OCI-LY3 (cell line): ENCODE results near the gene DNAAF8.

Experiments used
- H2AFZ ChIP-seq: fragments of 200-600, 300-600 bp; shearing (Covaris generic); 2 replicates; pipeline ENCODE4 v1.6.0; 2014; ENCODE audit warnings: antibody characterized with exemption, low read depth, low read length
- H3K27ac ChIP-seq: fragments of 200-600, 300-600 bp; sonication (generic); 2 replicates; pipeline ENCODE4 v1.5.1; 2014; ENCODE audit warnings: mild to moderate bottlenecking, low read length, moderate library complexity, mixed read lengths
- H3K27me3 ChIP-seq: fragments of 200-600, 300-600 bp; sonication (generic); 2 replicates; pipeline ENCODE4 v1.6.1; 2014; ENCODE audit warnings: low read depth, low read length, mixed read lengths
- H3K36me3 ChIP-seq: fragments of 200-600, 300-600 bp; sonication (generic); replicated peaks from 2 replicates; pipeline ENCODE3; 2014; ENCODE audit warnings: low read depth, low read length, mixed read lengths
- H3K4me1 ChIP-seq: fragments of 300-600, 200-600 bp; sonication (generic); 2 replicates; pipeline ENCODE4 v1.6.1; 2014; ENCODE audit warnings: low read length, mixed read lengths
- H3K4me2 ChIP-seq: fragments of 200-600, 300-600 bp; sonication (generic); 2 replicates; pipeline ENCODE4 v1.6.1; 2014; ENCODE audit warnings: low read length, mixed read lengths
- H3K4me3 ChIP-seq: fragments of 300-600, 200-600 bp; sonication (generic); 2 replicates; pipeline ENCODE4 v1.5.1; 2014; ENCODE audit warnings: antibody characterized with exemption, mild to moderate bottlenecking, low read length, moderate library complexity
- H3K79me2 ChIP-seq: fragments of 300-600, 200-600 bp; shearing (Covaris generic); 2 replicates; pipeline ENCODE4 v1.6.1; 2014; ENCODE audit warnings: mild to moderate bottlenecking, low read length, mixed read lengths
- H3K9ac ChIP-seq: fragments of 300-600, 200-600 bp; shearing (Covaris generic); 2 replicates; pipeline ENCODE4 v1.6.0; 2014; ENCODE audit warnings: mild to moderate bottlenecking, low read length, moderate library complexity
- H3K9me3 ChIP-seq: fragments of 200-600, 300-600 bp; shearing (Covaris generic); 2 replicates; pipeline ENCODE4 v1.6.1; 2014; ENCODE audit warnings: low read length, mixed read lengths; ENCODE audit not compliant: insufficient read depth
- H4K20me1 ChIP-seq: fragments of 200-600, 300-600 bp; sonication (generic); 2 replicates; pipeline ENCODE4 v1.6.1; 2016; ENCODE audit warnings: low read length, mixed read lengths; ENCODE audit not compliant: insufficient read depth
- EZH2phosphoT487 ChIP-seq: fragments of 200-600 bp; shearing (Covaris generic); IDR thresholded peaks from 2 replicates; pipeline ENCODE4 v1.6.1; 2018; ENCODE audit warnings: antibody characterized with exemption, mixed run types, low read depth
- TF ChIP-seq, protein P1 (sequence below): fragments of 200-600, 300-600 bp; sonication (generic); IDR thresholded peaks from 2 replicates; pipeline ENCODE4 v1.5.1; 2014; ENCODE audit warnings: antibody characterized with exemption, low read length, low read depth

The DNAAF8 gene

DNA sequence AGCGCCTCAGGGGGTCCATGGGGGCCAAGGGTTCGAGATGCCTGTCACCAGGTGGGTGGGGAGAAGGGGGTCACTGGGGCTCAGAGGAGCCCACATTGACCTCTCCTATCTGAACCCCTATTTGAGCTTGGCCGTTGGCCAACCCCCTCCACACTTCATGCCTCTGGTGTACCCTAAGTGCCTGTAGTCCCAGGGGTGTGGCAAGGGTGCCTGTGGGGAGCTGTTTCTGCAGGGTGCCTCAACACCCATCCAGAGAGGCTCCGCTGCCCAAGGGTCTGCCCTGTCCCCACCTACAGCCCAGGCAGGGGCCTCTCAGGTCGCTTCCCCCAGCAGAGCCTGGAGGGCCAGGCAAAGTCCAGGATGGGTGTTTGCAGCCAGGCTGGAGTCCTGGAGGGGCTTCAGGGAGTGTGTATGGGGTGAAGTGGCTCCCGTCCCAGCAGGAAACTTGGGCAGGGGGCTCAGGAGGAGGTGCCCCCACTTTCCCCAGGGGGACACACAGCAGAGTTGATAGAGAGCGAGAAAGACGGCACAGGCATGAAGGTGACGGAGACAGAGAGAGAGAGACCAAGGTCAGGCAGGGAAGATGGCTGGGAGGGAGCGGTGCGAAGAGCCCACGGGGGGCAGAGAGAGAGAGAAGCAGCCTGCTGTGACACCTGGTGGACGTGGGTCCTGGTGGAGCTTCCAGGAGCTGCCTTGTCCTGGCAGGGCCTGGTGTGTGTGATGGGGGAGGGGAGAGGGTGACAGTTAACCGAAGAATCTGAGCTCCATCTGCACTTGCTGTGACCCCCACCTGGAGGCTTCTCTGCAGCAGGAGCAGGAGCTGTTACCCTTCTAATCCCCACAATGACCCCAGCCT, 53.5 kb downstream of the DNAAF8 start, which contains the start of gene SEPTIN12:
Gene SEPTIN12 (minus strand): TSS at position 719 of the 856 bp plus-strand sequence. CDS start 700 bp downstream, at position 19.
- Histone ChIP-seq H3K4me1 (no peaks in the 10 kb centered on the region), H2AFZ (no peak within 1 kb of the TSS), H3K79me2 (no peaks in the 10 kb centered on the region), H3K4me2 (no peak within 1 kb of the TSS), H3K9ac (no peak within 1 kb of the TSS), H3K27ac (no peak within 1 kb of the TSS), H3K36me3 (no peaks in the 10 kb centered on the region), H3K4me3 (no peak within 1 kb of the TSS), H4K20me1 (no peaks in the 10 kb centered on the region), H3K9me3 (no peaks in the 10 kb centered on the region), H3K27me3 (no peaks in the 10 kb centered on the region)
- TF ChIP-seq EZH2phosphoT487: no peak
- TF ChIP-seq, protein P1, sequence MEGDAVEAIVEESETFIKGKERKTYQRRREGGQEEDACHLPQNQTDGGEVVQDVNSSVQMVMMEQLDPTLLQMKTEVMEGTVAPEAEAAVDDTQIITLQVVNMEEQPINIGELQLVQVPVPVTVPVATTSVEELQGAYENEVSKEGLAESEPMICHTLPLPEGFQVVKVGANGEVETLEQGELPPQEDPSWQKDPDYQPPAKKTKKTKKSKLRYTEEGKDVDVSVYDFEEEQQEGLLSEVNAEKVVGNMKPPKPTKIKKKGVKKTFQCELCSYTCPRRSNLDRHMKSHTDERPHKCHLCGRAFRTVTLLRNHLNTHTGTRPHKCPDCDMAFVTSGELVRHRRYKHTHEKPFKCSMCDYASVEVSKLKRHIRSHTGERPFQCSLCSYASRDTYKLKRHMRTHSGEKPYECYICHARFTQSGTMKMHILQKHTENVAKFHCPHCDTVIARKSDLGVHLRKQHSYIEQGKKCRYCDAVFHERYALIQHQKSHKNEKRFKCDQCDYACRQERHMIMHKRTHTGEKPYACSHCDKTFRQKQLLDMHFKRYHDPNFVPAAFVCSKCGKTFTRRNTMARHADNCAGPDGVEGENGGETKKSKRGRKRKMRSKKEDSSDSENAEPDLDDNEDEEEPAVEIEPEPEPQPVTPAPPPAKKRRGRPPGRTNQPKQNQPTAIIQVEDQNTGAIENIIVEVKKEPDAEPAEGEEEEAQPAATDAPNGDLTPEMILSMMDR: no peak

DNA sequence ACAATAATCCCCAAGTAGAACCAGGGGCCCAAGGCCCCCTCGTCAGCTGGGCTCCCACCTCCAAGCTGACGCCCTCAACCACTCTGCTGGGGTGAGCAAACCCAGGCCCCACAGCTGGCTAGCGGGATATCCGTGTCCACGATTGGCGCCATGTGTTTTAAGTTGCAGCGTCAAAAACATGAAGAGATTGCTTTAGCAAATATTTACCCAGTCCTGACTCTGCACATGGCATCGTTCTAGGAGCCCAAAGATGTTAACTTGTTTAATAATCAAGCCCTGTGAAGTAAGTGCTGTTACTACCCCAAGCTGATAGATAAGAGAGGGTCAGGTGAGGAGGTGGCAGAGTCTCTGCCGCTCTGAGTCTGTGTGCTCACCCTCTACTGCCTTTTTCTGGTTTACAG, 54.2 kb downstream of the DNAAF8 start:
- H3K79me2 ChIP-seq: no peaks in the 10 kb centered on the region
- H3K4me1 ChIP-seq: no peaks in the 10 kb centered on the region
- no peak for TF ChIP-seq EZH2phosphoT487
- TF ChIP-seq, protein P1: no peak
- no peak overlapping the region for H3K4me2 ChIP-seq
- no peak overlapping the region for H3K27ac ChIP-seq
- H3K36me3 ChIP-seq: no peaks in the 10 kb centered on the region
- H3K27me3 ChIP-seq: no peaks in the 10 kb centered on the region
- H2AFZ ChIP-seq: no peak overlapping the region
- no peak overlapping the region for H3K9ac ChIP-seq
- H3K9me3 ChIP-seq: no peaks in the 10 kb centered on the region
- no peak overlapping the region for H3K4me3 ChIP-seq
- H4K20me1 ChIP-seq: no peaks in the 10 kb centered on the region

DNA sequence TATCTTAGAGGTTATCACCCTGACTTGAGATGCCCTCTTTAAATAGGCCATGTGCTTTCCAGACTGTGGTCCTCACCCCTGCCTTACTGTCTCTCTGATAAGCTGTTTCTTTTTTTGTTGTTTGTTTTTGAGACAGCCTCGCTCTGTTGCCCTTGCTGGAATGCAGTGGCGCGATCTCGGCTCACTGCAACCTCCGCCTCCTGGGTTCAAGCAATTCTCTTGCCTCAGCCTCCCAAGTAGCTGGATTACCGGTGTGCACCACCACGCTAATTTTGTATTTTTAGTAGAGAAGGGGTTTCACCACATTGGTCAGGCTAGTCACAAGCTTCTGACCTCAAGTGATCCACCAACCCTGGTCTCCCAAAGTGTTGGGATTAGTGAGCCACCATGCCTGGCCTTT, 54.6 kb downstream of the DNAAF8 start:
- H3K27me3 ChIP-seq: no peaks in the 10 kb centered on the region
- H3K4me1 ChIP-seq: no peaks in the 10 kb centered on the region
- no peaks in the 10 kb centered on the region for H4K20me1 ChIP-seq
- no peak overlapping the region for H3K27ac ChIP-seq
- TF ChIP-seq, protein P1: no peak
- TF ChIP-seq EZH2phosphoT487: no peak
- no peak overlapping the region for H3K4me3 ChIP-seq
- H3K36me3 ChIP-seq: no peaks in the 10 kb centered on the region
- no peak overlapping the region for H3K4me2 ChIP-seq
- no peak overlapping the region for H3K9ac ChIP-seq
- no peaks in the 10 kb centered on the region for H3K9me3 ChIP-seq
- H2AFZ ChIP-seq: no peak overlapping the region
- no peaks in the 10 kb centered on the region for H3K79me2 ChIP-seq

DNA sequence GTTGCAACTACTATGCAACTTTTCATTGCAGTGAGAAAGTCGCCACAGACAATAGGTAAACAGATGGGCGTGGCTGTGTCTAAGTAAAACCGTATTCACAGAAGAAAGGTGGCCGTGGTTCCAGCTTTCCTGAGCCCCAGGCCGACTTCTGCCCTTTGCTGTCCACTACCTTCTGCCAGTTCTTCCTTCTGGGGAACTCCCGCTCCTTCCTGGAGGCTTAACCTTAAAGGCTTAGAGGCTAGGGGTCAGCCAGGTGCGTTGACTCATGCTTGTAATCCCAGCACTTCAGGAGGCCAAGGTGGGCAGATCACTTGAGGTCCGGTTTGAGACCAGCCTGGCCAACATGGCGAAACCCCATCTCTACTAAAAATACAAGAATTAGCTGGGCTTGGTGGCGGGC, 55.9 kb downstream of the DNAAF8 start:
- no peak overlapping the region for H3K4me2 ChIP-seq
- no peak overlapping the region for H3K9ac ChIP-seq
- H3K9me3 ChIP-seq: no peaks in the 10 kb centered on the region
- no peaks in the 10 kb centered on the region for H3K4me1 ChIP-seq
- no peak overlapping the region for H3K27ac ChIP-seq
- H3K4me3 ChIP-seq: no peak overlapping the region
- no peak overlapping the region for H2AFZ ChIP-seq
- TF ChIP-seq EZH2phosphoT487: no peak
- TF ChIP-seq, protein P1: no peak
- no peaks in the 10 kb centered on the region for H4K20me1 ChIP-seq
- no peaks in the 10 kb centered on the region for H3K27me3 ChIP-seq
- no peaks in the 10 kb centered on the region for H3K79me2 ChIP-seq
- no peaks in the 10 kb centered on the region for H3K36me3 ChIP-seq
